GM03348 (cell line): Measurements from ENCODE around the gene ITGAL.
"Not testable (repeated sequence)": the region's sequence is repeated elsewhere in the genome, so short reads cannot be mapped to it uniquely, and the experiment has no call there.

Source experiments
- DNase-seq: peaks from one replicate; pipeline ENCODE4 v3.0.0; 2012; ENCODE audit warnings: low spot score

The ITGAL gene

GRCh38 chr16:30526137-30526822 lies 53.7 kb downstream of the ITGAL start, which contains the start of gene ZNF768:
Gene ZNF768, minus strand, starts transcription at chr16:30526566. Its CDS starts 153 bp downstream, at chr16:30526413.
- peak; percentile 90 for DNase-seq

- peak; percentile 99 for DNase-seq
Measured at GRCh38 chr16:30526823-30527634, 54.5 kb downstream of the ITGAL start.

GRCh38 chr16:30527635-30528178 lies 55.2 kb downstream of the ITGAL start:
- no peak for DNase-seq

GRCh38 chr16:30528799-30529457 lies 56.4 kb downstream of the ITGAL start:
- no peak for DNase-seq

GRCh38 chr16:30530163-30531037 lies 57.9 kb downstream of the ITGAL start:
- no peak for DNase-seq

GRCh38 chr16:30532285-30533145 lies 60.0 kb downstream of the ITGAL start:
- no peak for DNase-seq

- DNase-seq = no peak
Measured at GRCh38 chr16:30533146-30533522, 60.6 kb downstream of the ITGAL start.

- no peak for DNase-seq
Measured at GRCh38 chr16:30533748-30534367, 61.3 kb downstream of the ITGAL start.

- DNase-seq = peak; percentile 92
Measured at GRCh38 chr16:30534368-30535105, 62.0 kb downstream of the ITGAL start, which contains the start of gene ZNF747. Gene ZNF747, minus strand, starts transcription at chr16:30534858. Its CDS starts 179 bp downstream, at chr16:30534679.

- DNase-seq = no peak
Measured at GRCh38 chr16:30535106-30535776, 62.7 kb downstream of the ITGAL start.

GRCh38 chr16:30535777-30536190 lies 63.2 kb downstream of the ITGAL start:
- peak; percentile 84 for DNase-seq

GRCh38 chr16:30536391-30537024 lies 64.0 kb downstream of the ITGAL start:
- not testable (repeated sequence) for DNase-seq

- no peak for DNase-seq
Measured at GRCh38 chr16:30539000-30539964, 66.7 kb downstream of the ITGAL start.

GRCh38 chr16:30539986-30540526 lies 67.5 kb downstream of the ITGAL start:
- DNase-seq = not testable (repeated sequence)

GRCh38 chr16:30540916-30541464 lies 68.4 kb downstream of the ITGAL start:
- DNase-seq = not testable (repeated sequence)
